ENCODE data around the gene SLCO4C1. TPM values are rescaled to one million over a fixed set of nuclear protein-coding genes. Genes with fewer than 3 reads are reported as not detected.

Gene SLCO4C1
- total RNA-seq, 1 donor from 2014 or later, result 0.33 TPM

- Mint-ChIP-seq H3K27ac (no peak overlapping the region), H3K4me3 (no peak overlapping the region), H3K4me1 (no peaks in the 10 kb centered on the region), H3K36me3 (ENCODE audit: low read depth) (no peaks in the 10 kb centered on the region), H3K27me3 (no peaks in the 10 kb centered on the region), H3K9me3 (no peaks in the 10 kb centered on the region)
- POLR2A ChIA-PET, result no interaction called here
- intact Hi-C loops (cut with micrococcal nuclease), result no loop called here
- ATAC-seq (ENCODE audit: low read depth) (no peak), DNase-seq (no peak)
- TF ChIP-seq CTCF (IDR thresholded peaks at IDR 0.05), result no peak
- CTCF ChIA-PET, result no interaction called here
These were observed 54.2 kb downstream of the SLCO4C1 start for GRCh38 chr5:102241809-102242421.

GRCh38 chr5:102231693-102232619, 64.1 kb downstream of the SLCO4C1 start:
- CTCF ChIA-PET, result no interaction called here
- no peaks in the 10 kb centered on the region for H3K36me3 Mint-ChIP-seq (ENCODE audit: low read depth)
- no peak for TF ChIP-seq CTCF (IDR thresholded peaks at IDR 0.05)
- POLR2A ChIA-PET, result no interaction called here
- no peaks in the 10 kb centered on the region for H3K27me3 Mint-ChIP-seq
- H3K27ac Mint-ChIP-seq, result no peak overlapping the region
- DNase-seq (no peak), ATAC-seq (ENCODE audit: low read depth) (no peak)
- H3K9me3 Mint-ChIP-seq, result no peaks in the 10 kb centered on the region
- intact Hi-C loops (cut with micrococcal nuclease), result no loop called here
- peaks cover 3% of the 10 kb centered on the region for H3K4me1 Mint-ChIP-seq
- H3K4me3 Mint-ChIP-seq, result no peak overlapping the region

- Mint-ChIP-seq H3K27ac (no peak overlapping the region), H3K9me3 (no peaks in the 10 kb centered on the region), H3K27me3 (no peaks in the 10 kb centered on the region), H3K36me3 (ENCODE audit: low read depth) (no peaks in the 10 kb centered on the region), H3K4me1 (peaks cover 3% of the 10 kb centered on the region), H3K4me3 (no peak overlapping the region)
- intact Hi-C loops (cut with micrococcal nuclease), result loop anchor here (10.0 kb wide), 1 partner anchor 1795 kb away; no protein-coding TSS in a partner anchor
- TF ChIP-seq CTCF (IDR thresholded peaks at IDR 0.05), result no peak
- ATAC-seq (ENCODE audit: low read depth) (no peak), DNase-seq (no peak)
- ChIA-PET POLR2A (interaction anchor here (0.6 kb wide), 1 partner anchor 8 kb away, joined by 3 read pairs; no protein-coding TSS in a partner anchor), CTCF (no interaction called here)
These were observed 66.4 kb downstream of the SLCO4C1 start for GRCh38 chr5:102229685-102230084.

- POLR2A ChIA-PET, result no interaction called here
- Mint-ChIP-seq H3K27me3 (peaks cover 4% of the 10 kb centered on the region), H3K36me3 (ENCODE audit: low read depth) (no peaks in the 10 kb centered on the region), H3K27ac (no peak overlapping the region), H3K4me1 (peaks cover 3% of the 10 kb centered on the region), H3K4me3 (no peak overlapping the region), H3K9me3 (no peaks in the 10 kb centered on the region)
- intact Hi-C loops (cut with micrococcal nuclease), result loop anchor here (10.0 kb wide), 1 partner anchor 1792 kb away; no protein-coding TSS in a partner anchor
- CTCF ChIA-PET, result no interaction called here
- DNase-seq (no peak), ATAC-seq (ENCODE audit: low read depth) (no peak)
- no peak for TF ChIP-seq CTCF (IDR thresholded peaks at IDR 0.05)
These were observed 69.8 kb downstream of the SLCO4C1 start for GRCh38 chr5:102226321-102226720.

Measured in activated B cell treated with CpG ODN at 0.5 μM for 24 hours (primary cell).